ENCODE results near the gene IGF2.

DNA sequence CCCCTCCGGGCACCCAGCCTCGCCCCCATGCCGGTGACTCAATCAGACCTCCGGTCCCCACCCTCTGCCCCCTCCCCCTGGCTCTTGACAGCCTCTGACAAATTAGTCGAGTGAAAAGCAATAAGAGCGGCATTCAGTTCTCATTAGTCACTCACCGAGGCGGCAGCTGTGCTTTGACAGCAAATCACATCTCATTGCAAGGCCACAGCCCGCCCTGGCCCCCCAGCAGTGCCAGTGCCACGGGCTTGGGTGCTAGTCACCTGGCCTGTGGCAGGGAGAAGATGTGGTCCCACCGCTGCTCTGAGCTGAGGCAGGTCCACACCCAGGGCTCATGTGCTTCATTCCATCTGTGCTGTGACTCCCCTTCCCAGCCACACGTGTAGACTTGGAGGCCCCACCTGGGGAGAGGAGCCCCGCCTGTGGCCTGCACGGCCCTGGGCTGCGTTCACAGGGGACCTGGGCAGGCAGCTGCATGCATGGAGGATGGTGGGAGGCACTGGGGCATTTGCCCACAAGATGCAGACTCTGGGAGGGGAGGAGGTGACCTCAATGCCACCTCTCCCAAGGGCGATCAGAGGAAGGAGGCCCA lies 39.8 kb upstream of the IGF2 start:
- TF ChIP-seq EZH2 (IDR thresholded peaks at IDR 0.05) (no peak), POLR2AphosphoS5 (IDR thresholded peaks at IDR 0.05; ENCODE audit: borderline replicate concordance, low read depth, low read length) (no peak), FOXP2 (optimal IDR thresholded peaks at IDR 0.05; ENCODE audit: control extremely low read depth, extremely low read length, insufficient read depth) (no peak)

Data from SK-N-MC (cell line).